HG02610 (cell line): ENCODE measurements around the gene HPX.
"Not testable (repeated sequence)": the region's sequence is repeated elsewhere in the genome, so short reads cannot be mapped to it uniquely, and the experiment has no call there.

Source experiments
- ATAC-seq: cut with Tn5 transposase; IDR thresholded peaks from one replicate; pipeline ENCODE4 v1.9.1; 2021; ENCODE audit warnings: mild to moderate bottlenecking, moderate library complexity; ENCODE audit not compliant: unreplicated experiment

Gene HPX

DNA sequence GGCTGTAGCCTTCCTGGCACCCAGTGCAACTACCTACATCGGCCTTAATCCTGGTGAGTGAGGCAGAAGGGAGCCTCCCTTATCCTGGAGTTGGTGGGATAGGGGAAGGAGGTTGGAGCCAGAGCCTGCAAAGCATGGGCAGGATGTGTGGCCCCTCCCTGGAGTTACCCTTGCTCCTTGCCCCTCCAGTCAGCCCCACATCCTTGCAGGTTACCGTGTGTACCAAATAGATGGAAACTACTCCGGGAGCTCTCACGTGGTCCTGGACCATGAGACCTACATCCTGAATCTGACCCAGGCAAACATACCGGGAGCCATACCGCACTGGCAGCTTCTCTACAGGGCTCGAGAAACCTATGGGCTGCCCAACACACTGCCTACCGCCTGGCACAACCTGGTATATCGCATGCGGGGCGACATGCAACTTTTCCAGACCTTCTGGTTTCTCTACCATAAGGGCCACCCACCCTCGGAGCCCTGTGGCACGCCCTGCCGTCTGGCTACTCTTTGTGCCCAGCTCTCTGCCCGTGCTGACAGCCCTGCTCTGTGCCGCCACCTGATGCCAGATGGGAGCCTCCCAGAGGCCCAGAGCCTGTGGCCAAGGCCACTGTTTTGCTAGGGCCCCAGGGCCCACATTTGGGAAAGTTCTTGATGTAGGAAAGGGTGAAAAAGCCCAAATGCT is 46.7 kb downstream of the HPX start:
- no peak for ATAC-seq

- ATAC-seq = not testable (repeated sequence)
Measured at GRCh38 chr11:6392251-6392650, 48.5 kb downstream of the HPX start.

DNA sequence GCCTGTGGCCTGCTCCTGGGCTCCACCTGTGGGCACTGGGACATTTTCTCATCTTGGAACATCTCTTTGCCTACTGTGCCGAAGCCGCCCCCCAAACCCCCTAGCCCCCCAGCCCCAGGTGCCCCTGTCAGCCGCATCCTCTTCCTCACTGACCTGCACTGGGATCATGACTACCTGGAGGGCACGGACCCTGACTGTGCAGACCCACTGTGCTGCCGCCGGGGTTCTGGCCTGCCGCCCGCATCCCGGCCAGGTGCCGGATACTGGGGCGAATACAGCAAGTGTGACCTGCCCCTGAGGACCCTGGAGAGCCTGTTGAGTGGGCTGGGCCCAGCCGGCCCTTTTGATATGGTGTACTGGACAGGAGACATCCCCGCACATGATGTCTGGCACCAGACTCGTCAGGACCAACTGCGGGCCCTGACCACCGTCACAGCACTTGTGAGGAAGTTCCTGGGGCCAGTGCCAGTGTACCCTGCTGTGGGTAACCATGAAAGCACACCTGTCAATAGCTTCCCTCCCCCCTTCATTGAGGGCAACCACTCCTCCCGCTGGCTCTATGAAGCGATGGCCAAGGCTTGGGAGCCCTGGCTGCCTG is 49.2 kb downstream of the HPX start:
- ATAC-seq = no peak

DNA sequence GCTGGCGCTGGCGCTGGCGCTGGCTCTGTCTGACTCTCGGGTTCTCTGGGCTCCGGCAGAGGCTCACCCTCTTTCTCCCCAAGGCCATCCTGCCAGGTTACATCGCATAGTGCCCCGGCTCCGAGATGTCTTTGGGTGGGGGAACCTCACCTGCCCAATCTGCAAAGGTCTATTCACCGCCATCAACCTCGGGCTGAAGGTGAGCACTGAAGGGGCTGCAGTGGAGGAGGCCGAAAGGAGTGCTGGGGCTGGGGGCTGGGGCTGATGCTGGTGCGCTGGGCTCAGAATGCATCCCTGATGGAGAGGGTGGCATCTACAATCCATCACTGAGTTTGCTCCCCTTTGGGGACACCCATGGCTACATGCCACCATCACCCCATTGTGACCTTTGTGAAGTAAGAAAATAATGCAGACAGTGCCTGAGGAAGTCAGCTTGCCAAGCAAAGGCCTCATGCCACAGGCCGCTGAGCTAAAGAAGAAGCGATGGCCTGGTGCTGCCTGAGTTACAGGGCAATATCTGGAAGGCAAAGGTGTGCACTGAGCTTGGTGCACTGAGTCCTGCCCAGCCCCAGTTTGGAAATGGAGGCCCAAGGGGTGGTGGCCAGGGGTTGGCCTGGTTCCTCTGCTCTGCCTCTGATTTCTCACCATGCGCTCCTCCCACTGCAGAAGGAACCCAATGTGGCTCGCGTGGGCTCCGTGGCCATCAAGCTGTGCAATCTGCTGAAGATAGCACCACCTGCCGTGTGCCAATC is 49.9 kb downstream of the HPX start:
- no peak for ATAC-seq

GRCh38 chr11:6389905-6390717 is 50.7 kb downstream of the HPX start, which contains the start of gene SMPD1:
Gene SMPD1 (plus strand): TSS chr11:6390474. CDS start chr11:6390599, 125 bp downstream.
- peak; percentile 98 for ATAC-seq

GRCh38 chr11:6388748-6389147 is 52.0 kb downstream of the HPX start:
- ATAC-seq = no peak

DNA sequence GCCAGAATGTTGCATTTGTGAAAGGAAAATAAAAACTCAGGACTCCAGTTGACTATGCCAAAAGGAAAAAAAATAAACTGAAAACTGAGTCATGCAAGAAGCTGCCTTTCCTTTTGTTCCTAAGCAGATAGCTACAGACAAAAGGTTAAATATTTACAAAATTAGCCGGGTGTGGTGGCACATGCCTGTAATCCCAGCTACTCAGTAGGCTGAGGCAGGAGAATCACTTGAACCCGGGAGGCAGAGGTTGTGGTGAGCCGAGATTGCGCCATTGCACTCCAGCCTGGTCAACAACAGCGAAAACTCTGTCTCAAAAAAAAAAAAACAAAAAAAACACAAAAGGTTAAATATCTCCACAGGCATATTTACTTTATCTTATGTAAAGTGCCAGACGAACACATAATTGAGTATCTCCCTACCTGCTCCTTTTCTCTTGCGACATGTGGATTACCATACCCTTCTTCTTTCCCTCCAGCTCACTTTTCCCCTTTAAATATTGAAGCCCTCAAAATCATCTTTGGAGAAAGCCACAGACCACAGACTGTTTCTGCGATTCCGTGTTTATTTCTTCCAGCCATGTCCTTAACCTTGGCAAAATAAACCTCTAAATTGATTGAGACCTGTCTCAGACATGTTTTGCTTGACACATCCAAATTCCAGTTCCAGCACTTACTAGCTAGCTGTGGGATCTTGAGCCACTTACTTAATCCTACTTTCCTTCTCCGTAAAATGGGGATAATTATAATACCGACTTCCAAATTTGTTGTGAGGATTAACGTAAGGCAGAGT is 52.8 kb downstream of the HPX start:
- no peak for ATAC-seq

- ATAC-seq = no peak
Measured at GRCh38 chr11:6385046-6385777, 55.6 kb downstream of the HPX start.
